IMR-90 (cell line): ENCODE results near the gene MAPK13. TPM values are rescaled to one million over a fixed set of nuclear protein-coding genes. Genes with fewer than 3 reads are reported as not detected.

Experiments
- ATAC-seq: fragments of 200-7000 bp; cut with Tn5 transposase; 2 replicates; pipeline ENCODE4 v1.9.1; 2020; ENCODE audit warnings: low read depth, mild to moderate bottlenecking, moderate library complexity
- BruUV-seq: library from RNA; stranded (reverse); fragments of 400-500 nt; replicated peaks from 2 replicates; lab custom pipeline; 2021; lab: Mats Ljungman, UMichigan
- CTCF ChIA-PET: fragments of 300-600 bp; formaldehyde crosslinking; extraction: SDS; loops from one replicate; lab custom pipeline; 2021; ENCODE audit warnings: antibody characterized with exemption; lab: Yijun Ruan, JAX
- POLR2A ChIA-PET: fragments of 300-600 bp; sonication (Branson Sonifier 250); formaldehyde crosslinking; loops from one replicate; lab custom pipeline; 2022; ENCODE audit warnings: antibody characterized with exemption; ENCODE audit not compliant: unreplicated experiment; lab: Charles Lee
- DNase-seq: peaks from one replicate; pipeline ENCODE4 v3.0.0; 2013
- H2AFZ ChIP-seq: replicated peaks from 2 replicates; pipeline ENCODE3; 2013; ENCODE audit warnings: low read length, mild to moderate bottlenecking; ENCODE audit not compliant: poor library complexity
- H2AK5ac ChIP-seq: 2 replicates; pipeline ENCODE4 v1.6.1; 2013; ENCODE audit warnings: low read depth, low read length, inconsistent platforms
- H2AK9ac ChIP-seq: replicated peaks from 2 replicates; pipeline ENCODE3; 2013; ENCODE audit warnings: mild to moderate bottlenecking, low read depth, low read length, moderate library complexity; ENCODE audit not compliant: poor library complexity
- H2BK120ac ChIP-seq: 2 replicates; pipeline ENCODE4 v1.6.1; 2013; ENCODE audit warnings: low read depth, low read length, inconsistent platforms
- H2BK15ac ChIP-seq: 3 replicates; pipeline ENCODE4 v1.6.1; 2013; ENCODE audit warnings: low read depth, low read length, inconsistent platforms
- H2BK20ac ChIP-seq: 2 replicates; pipeline ENCODE4 v1.6.1; 2013; ENCODE audit warnings: low read depth, mild to moderate bottlenecking, inconsistent platforms, low read length, moderate library complexity
- H2BK5ac ChIP-seq: 2 replicates; pipeline ENCODE4 v1.6.1; 2013; ENCODE audit warnings: mild to moderate bottlenecking, low read depth, low read length, inconsistent platforms; ENCODE audit not compliant: poor library complexity, severe bottlenecking
- H3K14ac ChIP-seq: replicated peaks from 2 replicates; pipeline ENCODE4 v1.6.1; 2013; ENCODE audit warnings: low read depth, low read length, inconsistent platforms
- H3K18ac ChIP-seq: 2 replicates; pipeline ENCODE4 v1.6.1; 2013; ENCODE audit warnings: low read depth, low read length, control low read depth
- H3K23ac ChIP-seq: 2 replicates; pipeline ENCODE4 v1.6.1; 2013; ENCODE audit warnings: low read depth, low read length, inconsistent platforms
- H3K27ac ChIP-seq: 2 replicates; pipeline ENCODE4 v1.5.1; 2013; ENCODE audit warnings: mild to moderate bottlenecking, control low read depth, low read length; ENCODE audit not compliant: insufficient read depth
- H3K27me3 ChIP-seq: 2 replicates; pipeline ENCODE4 v1.6.1; 2013; ENCODE audit warnings: low read length; ENCODE audit not compliant: control insufficient read depth, insufficient read depth
- H3K36me3 ChIP-seq: 2 replicates; pipeline ENCODE4 v1.6.1; 2013; ENCODE audit warnings: low read length, mixed read lengths; ENCODE audit not compliant: control insufficient read depth, insufficient read depth
- H3K4ac ChIP-seq: 2 replicates; pipeline ENCODE4 v1.6.1; 2013; ENCODE audit warnings: low read depth, low read length, inconsistent platforms
- H3K4me1 ChIP-seq: 2 replicates; pipeline ENCODE4 v1.6.1; 2013; ENCODE audit warnings: low read length, mixed read lengths; ENCODE audit not compliant: control insufficient read depth, insufficient read depth
- H3K4me2 ChIP-seq: 2 replicates; pipeline ENCODE4 v1.6.1; 2013; ENCODE audit warnings: low read depth, mild to moderate bottlenecking, control low read depth, low read length, moderate library complexity
- H3K4me3 ChIP-seq: 2 replicates; pipeline ENCODE4 v1.5.1; 2013; ENCODE audit warnings: low read depth, mild to moderate bottlenecking, control low read depth, low read length, moderate library complexity; ENCODE audit not compliant: insufficient read depth
- H3K56ac ChIP-seq: 2 replicates; pipeline ENCODE4 v1.6.1; 2013; ENCODE audit warnings: low read length, inconsistent platforms; ENCODE audit not compliant: insufficient read depth; ENCODE audit errors: extremely low read depth
- H3K79me1 ChIP-seq, 2 experiments: 2 replicates each; pipeline ENCODE4 v1.6.1; 2013; ENCODE audit warnings: low read length in 2 of 2, inconsistent platforms in 1 of 2, low read depth in 1 of 2
- H3K9ac ChIP-seq: 2 replicates; pipeline ENCODE4 v1.6.1; 2013; ENCODE audit warnings: low read depth, low read length, control low read depth
- H3K9me1 ChIP-seq: 2 replicates; pipeline ENCODE4 v1.6.1; 2013; ENCODE audit warnings: low read length, inconsistent platforms; ENCODE audit not compliant: insufficient read depth
- H3K9me3 ChIP-seq: 2 replicates; pipeline ENCODE4 v1.6.1; 2013; ENCODE audit warnings: low read length; ENCODE audit not compliant: control insufficient read depth, insufficient read depth
- H4K20me1 ChIP-seq: 2 replicates; pipeline ENCODE4 v1.6.1; 2013; ENCODE audit warnings: low read length, inconsistent platforms; ENCODE audit not compliant: insufficient read depth
- H4K5ac ChIP-seq: 2 replicates; pipeline ENCODE4 v1.6.1; 2013; ENCODE audit warnings: mild to moderate bottlenecking, low read depth, low read length, control low read depth
- H4K8ac ChIP-seq, 2 experiments: 2 replicates each; pipeline ENCODE4 v1.6.1; 2013; ENCODE audit warnings: low read depth in 2 of 2, low read length in 2 of 2, control low read depth in 1 of 2, inconsistent platforms in 1 of 2
- H4K91ac ChIP-seq: 2 replicates; pipeline ENCODE4 v1.6.1; 2013; ENCODE audit warnings: low read depth, low read length, inconsistent platforms; ENCODE audit not compliant: insufficient read depth
- BHLHE40 ChIP-seq: fragments of 150-350 bp; IDR thresholded peaks from 2 replicates; pipeline ENCODE4 v1.6.1; 2016; ENCODE audit warnings: mild to moderate bottlenecking, low read depth, low read length
- CEBPB ChIP-seq: IDR thresholded peaks from 2 replicates; pipeline ENCODE4 v1.6.1; 2012; ENCODE audit warnings: low read depth, low read length, improper control_type of control experiment
- CHD1 ChIP-seq: IDR thresholded peaks from 2 replicates; pipeline ENCODE4 v1.6.1; 2012; ENCODE audit warnings: low read depth, low read length, improper control_type of control experiment
- CTCF ChIP-seq: conservative IDR thresholded peaks from 2 replicates; pipeline ENCODE4 v1.5.1; 2012; ENCODE audit warnings: mild to moderate bottlenecking, low read depth, low read length, improper control_type of control experiment
- ELK1 ChIP-seq: fragments of 150-350 bp; IDR thresholded peaks from 2 replicates; pipeline ENCODE4 v1.6.1; 2016; ENCODE audit warnings: low read depth, mild to moderate bottlenecking, low read length, moderate library complexity, borderline replicate concordance
- FOS ChIP-seq: fragments of 150-350 bp; IDR thresholded peaks from 2 replicates; pipeline ENCODE4 v1.6.1; 2016; ENCODE audit warnings: low read depth, low read length
- MAFK ChIP-seq: IDR thresholded peaks from 2 replicates; pipeline ENCODE4 v1.6.1; 2012; ENCODE audit warnings: low read depth, low read length, improper control_type of control experiment
- MAZ ChIP-seq: IDR thresholded peaks from 2 replicates; pipeline ENCODE4 v1.6.1; 2012; ENCODE audit warnings: low read depth, mild to moderate bottlenecking, low read length, improper control_type of control experiment, moderate library complexity, borderline replicate concordance
- MXI1 ChIP-seq: IDR thresholded peaks from 2 replicates; pipeline ENCODE4 v1.6.1; 2012; ENCODE audit warnings: low read depth, mild to moderate bottlenecking, low read length, moderate library complexity, borderline replicate concordance
- POLR2A ChIP-seq: IDR thresholded peaks from 2 replicates; pipeline ENCODE4 v1.6.1; 2012; ENCODE audit warnings: mild to moderate bottlenecking, low read depth, low read length
- RAD21 ChIP-seq: IDR thresholded peaks from 2 replicates; pipeline ENCODE4 v1.6.1; 2012; ENCODE audit warnings: low read length, improper control_type of control experiment
- RCOR1 ChIP-seq: IDR thresholded peaks from 2 replicates; pipeline ENCODE4 v1.6.1; 2012; ENCODE audit warnings: mild to moderate bottlenecking, low read length, improper control_type of control experiment; ENCODE audit not compliant: insufficient replicate concordance
- RFX5 ChIP-seq: IDR thresholded peaks from 2 replicates; pipeline ENCODE4 v1.8.0; 2012; ENCODE audit warnings: low read depth, mild to moderate bottlenecking, low read length, moderate library complexity
- SMC3 ChIP-seq: fragments of 150-350 bp; IDR thresholded peaks from 2 replicates; pipeline ENCODE4 v1.6.1; 2016; ENCODE audit warnings: low read depth, mild to moderate bottlenecking, antibody characterized with exemption, low read length, moderate library complexity
- USF2 ChIP-seq: fragments of 150-350 bp; IDR thresholded peaks from 2 replicates; pipeline ENCODE4 v1.6.1; 2017; ENCODE audit warnings: mild to moderate bottlenecking, antibody characterized with exemption, low read length, low read depth
- WGBS, 2 experiments: methylation state at CpG; one replicate each; pipeline versions ENCODE4 v1.1.5 to v1.1.7; 2013; ENCODE audit warnings: missing lambda C conversion rate in 2 of 2; ENCODE audit not compliant: insufficient read length in 1 of 2; ENCODE audit errors: extremely low coverage in 2 of 2; 5-methylcytosine and 5-hydroxymethylcytosine counted together
- dilution Hi-C: fragments of 300-500 bp; cut with HindIII; formaldehyde crosslinking; loops from one replicate; pipeline ENCODE4 v1.14.3; 2018; ENCODE audit warnings: low sequenced_read_pairs; ENCODE audit not compliant: unreplicated experiment
- in situ Hi-C: fragments of 300-500 bp; cut with MboI; formaldehyde crosslinking; loops from 3 replicates; pipeline ENCODE4 v1.14.3; 2019; ENCODE audit warnings: low sequenced_read_pairs, inconsistent platforms, mixed read lengths
- intact Hi-C: fragments of 100-400 bp; cut with micrococcal nuclease; formaldehyde crosslinking; loops from 2 replicates; pipeline ENCODE4 v1.10.0; 2022
- polyA plus RNA-seq, 3 experiments: library from polyadenylated mRNA; depleted of rRNA; stranded (reverse); fragments of >200 nt; gene quantifications; 2 replicates each; pipeline ENCODE4 v1.2.3, GENCODE V29; 2012; ENCODE audit warnings: low replicate concordance in 1 of 3
- total RNA-seq: library from RNA; depleted of rRNA; stranded (reverse); fragments of >200 nt; gene quantifications from 2 replicates; pipeline ENCODE4 v1.2.3, GENCODE V29; 2012

The MAPK13 gene
- total and polyA plus RNA-seq, 2 of the 4 experiments (the other 2 are of a cell fraction), result 2.0 to 2.9 TPM

- Histone ChIP-seq H3K4ac (no peak overlapping the region), H2BK120ac (no peak overlapping the region), H2AK5ac (no peak overlapping the region), H3K23ac (no peak overlapping the region), H4K20me1 (no peaks in the 10 kb centered on the region), H3K9ac (no peak overlapping the region), H4K5ac (no peak overlapping the region), H3K27me3 (peaks cover 8% of the 10 kb centered on the region), H3K4me1 (no peaks in the 10 kb centered on the region), H3K4me2 (no peak overlapping the region), H3K18ac (no peak overlapping the region), H4K91ac (no peak overlapping the region), H2BK15ac (no peak overlapping the region), H3K36me3 (no peaks in the 10 kb centered on the region), H4K8ac (no peak overlapping the region), H2AK9ac (no peak overlapping the region), H2AFZ (no peak overlapping the region), H3K14ac (no peak overlapping the region), H3K56ac (no peak overlapping the region), H2BK5ac (no peak overlapping the region), H3K27ac (no peak overlapping the region), H3K4me3 (no peak overlapping the region), H3K79me1 (no peaks in the 10 kb centered on the region), H3K9me1 (no peaks in the 10 kb centered on the region), H3K9me3 (no peaks in the 10 kb centered on the region), H2BK20ac (no peak overlapping the region)
- TF ChIP-seq USF2, result no peak
- no peak for TF ChIP-seq MAFK
- no peak for TF ChIP-seq MAZ
- no peak for TF ChIP-seq MXI1
- TF ChIP-seq POLR2A, result no peak
- no peak for TF ChIP-seq CHD1
- no peak for TF ChIP-seq RAD21
- no peak for TF ChIP-seq SMC3
- TF ChIP-seq BHLHE40, result no peak
- TF ChIP-seq RFX5, result no peak
- no peak for TF ChIP-seq CTCF
- TF ChIP-seq RCOR1, result no peak
- no peak for TF ChIP-seq FOS
- TF ChIP-seq CEBPB, result no peak
- no peak for TF ChIP-seq ELK1
- CTCF ChIA-PET, result no interaction called here
- WGBS, 2 experiments, result 0% methylated on average over 1 of the region's 4 CpGs; no CpG with 5 or more reads in 1 of the 2 experiments
- ATAC-seq (no peak), DNase-seq (no peak)
- dilution Hi-C loops, result no loop called here
- POLR2A ChIA-PET, result no interaction called here
- intact Hi-C loops, result no loop called here
- in situ Hi-C loops, result no loop called here
- no TSS peak for BruUV-seq
These were observed 15.2 kb downstream of the MAPK13 start for GRCh38 chr6:36145495-36145894.
